Activated T-cell treated with anti-CD3 and anti-CD28 coated beads, Interleukin-2, amount 50 U/mL, for 24 hours (primary cell): Measurements from ENCODE around the gene HOXC13.
A peak's percentile ranks its signal among the peaks of the same experiment; 100 is the strongest.

Experiments used
- DNase-seq: peaks from one replicate; pipeline ENCODE4 v3.0.0-alpha.2; 2020
- H3K27ac Mint-ChIP-seq: 2 replicates; pipeline ENCODE4 v1.8.0; 2020; ENCODE audit warnings: mild to moderate bottlenecking, mixed read lengths
- H3K27me3 Mint-ChIP-seq: 2 replicates; pipeline ENCODE4 v1.8.0; 2020; ENCODE audit warnings: mixed read lengths
- H3K36me3 Mint-ChIP-seq: 2 replicates; pipeline ENCODE4 v1.8.0; 2020; ENCODE audit warnings: low read depth, mixed read lengths
- H3K4me1 Mint-ChIP-seq: 2 replicates; pipeline ENCODE4 v1.8.0; 2020; ENCODE audit warnings: low read depth, mixed read lengths
- H3K4me3 Mint-ChIP-seq: 2 replicates; pipeline ENCODE4 v1.8.0; 2020; ENCODE audit warnings: mild to moderate bottlenecking, moderate library complexity, mixed read lengths
- H3K9me3 Mint-ChIP-seq: 2 replicates; pipeline ENCODE4 v1.8.0; 2020; ENCODE audit warnings: mixed read lengths

The HOXC13 gene

GRCh38 chr12:53956251-53956887, 17.7 kb downstream of the HOXC13 start:
- DNase-seq, result no peak
- Mint-ChIP-seq H3K27ac (no peak overlapping the region), H3K27me3 (peaks cover 96% of the 10 kb centered on the region), H3K9me3 (no peaks in the 10 kb centered on the region), H3K4me3 (peak overlapping the region; percentile 10), H3K36me3 (no peaks in the 10 kb centered on the region), H3K4me1 (peaks cover 26% of the 10 kb centered on the region)

GRCh38 chr12:53956914-53957536, 18.4 kb downstream of the HOXC13 start:
- DNase-seq, result no peak
- Mint-ChIP-seq H3K36me3 (no peaks in the 10 kb centered on the region), H3K4me1 (peaks cover 25% of the 10 kb centered on the region), H3K9me3 (no peaks in the 10 kb centered on the region), H3K4me3 (no peak overlapping the region), H3K27me3 (peaks cover 95% of the 10 kb centered on the region), H3K27ac (no peak overlapping the region)

- Mint-ChIP-seq H3K4me3 (no peak overlapping the region), H3K36me3 (no peaks in the 10 kb centered on the region), H3K27ac (no peak overlapping the region), H3K27me3 (peaks cover 95% of the 10 kb centered on the region), H3K4me1 (peaks cover 20% of the 10 kb centered on the region), H3K9me3 (no peaks in the 10 kb centered on the region)
- no peak for DNase-seq
These were observed 19.5 kb downstream of the HOXC13 start for GRCh38 chr12:53958128-53958527.

GRCh38 chr12:53959314-53959713, 20.7 kb downstream of the HOXC13 start:
- peaks cover 93% of the 10 kb centered on the region for H3K27me3 Mint-ChIP-seq
- H3K27ac Mint-ChIP-seq, result no peak overlapping the region
- no peaks in the 10 kb centered on the region for H3K36me3 Mint-ChIP-seq
- no peak overlapping the region for H3K4me3 Mint-ChIP-seq
- H3K9me3 Mint-ChIP-seq, result no peaks in the 10 kb centered on the region
- no peak for DNase-seq
- peaks cover 22% of the 10 kb centered on the region for H3K4me1 Mint-ChIP-seq

- H3K27me3 Mint-ChIP-seq, result peaks cover 95% of the 10 kb centered on the region
- no peak overlapping the region for H3K27ac Mint-ChIP-seq
- no peaks in the 10 kb centered on the region for H3K36me3 Mint-ChIP-seq
- H3K4me1 Mint-ChIP-seq, result peaks cover 27% of the 10 kb centered on the region
- H3K9me3 Mint-ChIP-seq, result no peaks in the 10 kb centered on the region
- H3K4me3 Mint-ChIP-seq, result no peak overlapping the region
- DNase-seq, result no peak
These were observed 21.8 kb downstream of the HOXC13 start for GRCh38 chr12:53960187-53961024.

- DNase-seq, result no peak
- H3K4me3 Mint-ChIP-seq, result no peak overlapping the region
- H3K4me1 Mint-ChIP-seq, result peaks cover 27% of the 10 kb centered on the region
- H3K9me3 Mint-ChIP-seq, result no peaks in the 10 kb centered on the region
- no peaks in the 10 kb centered on the region for H3K36me3 Mint-ChIP-seq
- H3K27me3 Mint-ChIP-seq, result peaks cover 95% of the 10 kb centered on the region
- no peak overlapping the region for H3K27ac Mint-ChIP-seq
These were observed 22.6 kb downstream of the HOXC13 start for GRCh38 chr12:53961025-53961761.

- no peak overlapping the region for H3K4me3 Mint-ChIP-seq
- H3K9me3 Mint-ChIP-seq, result no peaks in the 10 kb centered on the region
- peaks cover 95% of the 10 kb centered on the region for H3K27me3 Mint-ChIP-seq
- DNase-seq, result no peak
- H3K4me1 Mint-ChIP-seq, result peaks cover 29% of the 10 kb centered on the region
- H3K27ac Mint-ChIP-seq, result no peak overlapping the region
- no peaks in the 10 kb centered on the region for H3K36me3 Mint-ChIP-seq
These were observed 24.4 kb downstream of the HOXC13 start for GRCh38 chr12:53963005-53963404.

- H3K4me1 Mint-ChIP-seq, result peaks cover 29% of the 10 kb centered on the region
- no peaks in the 10 kb centered on the region for H3K36me3 Mint-ChIP-seq
- no peak overlapping the region for H3K27ac Mint-ChIP-seq
- H3K27me3 Mint-ChIP-seq, result peaks cover 95% of the 10 kb centered on the region
- H3K4me3 Mint-ChIP-seq, result peak overlapping the region; percentile 21
- DNase-seq, result no peak
- no peaks in the 10 kb centered on the region for H3K9me3 Mint-ChIP-seq
These were observed 25.0 kb downstream of the HOXC13 start for GRCh38 chr12:53963434-53964314.

- Mint-ChIP-seq H3K36me3 (no peaks in the 10 kb centered on the region), H3K4me3 (no peak overlapping the region), H3K27ac (no peak overlapping the region), H3K9me3 (no peaks in the 10 kb centered on the region), H3K4me1 (peaks cover 29% of the 10 kb centered on the region), H3K27me3 (peaks cover 96% of the 10 kb centered on the region)
- no peak for DNase-seq
These were observed 25.7 kb downstream of the HOXC13 start for GRCh38 chr12:53964315-53964713.

GRCh38 chr12:53965281-53966084, 26.9 kb downstream of the HOXC13 start:
- Mint-ChIP-seq H3K4me1 (peaks cover 26% of the 10 kb centered on the region), H3K36me3 (no peaks in the 10 kb centered on the region), H3K27me3 (peaks cover 96% of the 10 kb centered on the region), H3K27ac (no peak overlapping the region), H3K4me3 (no peak overlapping the region), H3K9me3 (no peaks in the 10 kb centered on the region)
- DNase-seq, result no peak

GRCh38 chr12:53966085-53966384, 27.4 kb downstream of the HOXC13 start:
- Mint-ChIP-seq H3K9me3 (no peaks in the 10 kb centered on the region), H3K4me3 (no peak overlapping the region), H3K36me3 (no peaks in the 10 kb centered on the region), H3K27ac (no peak overlapping the region), H3K27me3 (peaks cover 96% of the 10 kb centered on the region), H3K4me1 (peaks cover 25% of the 10 kb centered on the region)
- DNase-seq, result no peak

GRCh38 chr12:53966385-53967133, 27.9 kb downstream of the HOXC13 start:
- H3K4me3 Mint-ChIP-seq, result peak overlapping the region; percentile 33
- H3K27me3 Mint-ChIP-seq, result peaks cover 98% of the 10 kb centered on the region
- no peak for DNase-seq
- no peaks in the 10 kb centered on the region for H3K36me3 Mint-ChIP-seq
- H3K4me1 Mint-ChIP-seq, result peaks cover 25% of the 10 kb centered on the region
- peak overlapping the region; percentile 48 for H3K27ac Mint-ChIP-seq
- H3K9me3 Mint-ChIP-seq, result no peaks in the 10 kb centered on the region
